ENCODE measurements around the gene EIF2A. TPM values are rescaled to one million over a fixed set of nuclear protein-coding genes. Genes with fewer than 3 reads are reported as not detected.

Gene EIF2A
- total RNA-seq, 1 donor, result 238 TPM

- TF ChIP-seq CTCF (IDR thresholded peaks at IDR 0.05; ENCODE audit: extremely low read depth, low read depth, low read length), result no peak
- DNase-seq (ENCODE audit: insufficient read length, low spot score, missing footprints), result no peak
- H3K36me3 ChIP-seq (ENCODE audit: insufficient read depth, low read length), result no peaks in the 10 kb centered on the region
Observed at GRCh38 chr3:150535204-150535603, 11.4 kb upstream of the EIF2A start.

DNA sequence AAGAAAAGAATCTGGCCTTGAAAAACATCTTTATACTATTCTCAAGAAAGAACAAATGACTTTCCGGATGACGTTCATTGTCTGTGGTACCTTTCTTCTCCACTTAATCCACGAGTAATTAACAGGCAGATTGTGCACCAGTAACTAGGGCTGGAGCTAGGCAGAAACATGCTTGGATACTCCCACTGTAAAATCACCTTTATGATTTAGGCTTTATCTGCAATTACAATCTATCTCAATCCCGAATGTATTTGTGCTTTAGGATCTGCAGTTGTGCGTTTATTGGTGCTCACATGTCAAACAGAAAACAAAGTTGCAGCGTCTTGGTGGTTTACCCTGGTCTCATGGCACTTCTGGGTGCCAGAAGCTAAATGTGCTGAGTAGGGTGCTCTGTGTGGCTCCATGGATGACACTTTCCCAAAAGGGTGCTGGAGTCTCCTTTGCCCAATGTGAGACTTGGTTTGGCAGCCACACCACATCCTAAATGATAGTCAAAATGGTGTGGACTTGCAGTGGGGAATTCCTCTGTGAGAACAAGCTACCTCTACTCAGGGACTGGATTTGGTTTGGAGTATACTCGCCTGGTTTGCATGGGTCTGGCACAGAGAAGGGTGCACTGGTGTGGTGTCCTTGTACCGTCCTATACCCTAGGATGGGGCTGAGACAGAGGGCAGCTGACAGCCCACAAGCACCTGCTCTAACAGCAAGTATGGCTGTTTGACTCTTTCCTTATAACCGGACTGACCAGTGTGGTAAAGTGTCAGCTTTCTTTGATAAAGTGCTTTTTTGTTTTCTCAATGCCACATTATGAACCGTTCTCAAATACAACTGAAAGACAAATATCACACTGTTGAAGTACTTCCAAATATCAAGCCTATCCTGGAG lies 8.0 kb upstream of the EIF2A start:
- H3K4me2 ChIP-seq (ENCODE audit: insufficient read depth, low read length), result no peak overlapping the region
- H3K9me3 ChIP-seq (ENCODE audit: low read depth, low read length), result no peaks in the 10 kb centered on the region
- DNase-seq (ENCODE audit: insufficient read length, low spot score, missing footprints), result no peak
- peaks cover 19% of the 10 kb centered on the region for H3K36me3 ChIP-seq (ENCODE audit: insufficient read depth, low read length)
- no peak overlapping the region for H3K27ac ChIP-seq (ENCODE audit: low read depth, low read length)
- H2AFZ ChIP-seq (ENCODE audit: low read length), result no peak overlapping the region
- no peak overlapping the region for H3K4me3 ChIP-seq (ENCODE audit: insufficient read depth, low read length)
- H4K20me1 ChIP-seq (ENCODE audit: insufficient read depth, low read length), result peaks cover 10% of the 10 kb centered on the region
- H3K27me3 ChIP-seq (ENCODE audit: insufficient read depth, low read length), result no peaks in the 10 kb centered on the region
- peaks cover 3% of the 10 kb centered on the region for H3K4me1 ChIP-seq (ENCODE audit: insufficient read depth, low read length)
- no peak for TF ChIP-seq CTCF (IDR thresholded peaks at IDR 0.05; ENCODE audit: extremely low read depth, low read depth, low read length)
- H3K79me2 ChIP-seq (ENCODE audit: insufficient read depth, low read length), result peaks cover 18% of the 10 kb centered on the region

More at GRCh38 chr3:150535204-150535603, 11.4 kb upstream of the EIF2A start:
- H3K27ac ChIP-seq (ENCODE audit: low read depth, low read length), result no peak overlapping the region
- H3K27me3 ChIP-seq (ENCODE audit: insufficient read depth, low read length), result no peaks in the 10 kb centered on the region
- no peak overlapping the region for H3K4me3 ChIP-seq (ENCODE audit: insufficient read depth, low read length)
- no peaks in the 10 kb centered on the region for H3K4me1 ChIP-seq (ENCODE audit: insufficient read depth, low read length)
- no peaks in the 10 kb centered on the region for H4K20me1 ChIP-seq (ENCODE audit: insufficient read depth, low read length)
- no peaks in the 10 kb centered on the region for H3K79me2 ChIP-seq (ENCODE audit: insufficient read depth, low read length)
- no peaks in the 10 kb centered on the region for H3K9me3 ChIP-seq (ENCODE audit: low read depth, low read length)
- no peak overlapping the region for H2AFZ ChIP-seq (ENCODE audit: low read length)
- H3K4me2 ChIP-seq (ENCODE audit: insufficient read depth, low read length), result no peak overlapping the region

DNA sequence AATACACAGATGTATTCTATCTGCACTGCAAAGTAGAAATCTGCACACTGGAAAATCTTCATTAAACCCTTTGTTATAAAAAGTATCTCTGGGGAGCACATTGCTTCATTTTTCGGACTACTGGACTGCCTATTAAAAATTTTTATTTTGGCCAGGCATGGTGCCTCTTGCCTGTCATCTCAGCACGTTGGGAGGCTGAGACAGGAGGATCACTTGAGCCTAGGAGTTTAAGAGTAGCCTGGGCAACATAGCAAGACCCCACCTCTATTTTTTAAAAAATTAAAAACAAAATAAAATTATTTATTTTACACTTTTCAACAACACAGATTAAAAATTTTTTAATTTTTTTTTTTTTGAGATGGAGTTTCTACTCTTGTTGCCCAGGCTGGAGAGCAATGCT lies 6.3 kb upstream of the EIF2A start:
- no peaks in the 10 kb centered on the region for H3K27me3 ChIP-seq (ENCODE audit: insufficient read depth, low read length)
- H3K4me2 ChIP-seq (ENCODE audit: insufficient read depth, low read length), result no peak overlapping the region
- H3K36me3 ChIP-seq (ENCODE audit: insufficient read depth, low read length), result peaks cover 24% of the 10 kb centered on the region
- H3K79me2 ChIP-seq (ENCODE audit: insufficient read depth, low read length), result peaks cover 35% of the 10 kb centered on the region
- H3K9me3 ChIP-seq (ENCODE audit: low read depth, low read length), result no peaks in the 10 kb centered on the region
- no peak overlapping the region for H3K27ac ChIP-seq (ENCODE audit: low read depth, low read length)
- H2AFZ ChIP-seq (ENCODE audit: low read length), result no peak overlapping the region
- H4K20me1 ChIP-seq (ENCODE audit: insufficient read depth, low read length), result peaks cover 23% of the 10 kb centered on the region
- DNase-seq (ENCODE audit: insufficient read length, low spot score, missing footprints), result no peak
- TF ChIP-seq CTCF (IDR thresholded peaks at IDR 0.05; ENCODE audit: extremely low read depth, low read depth, low read length), result no peak
- H3K4me1 ChIP-seq (ENCODE audit: insufficient read depth, low read length), result peaks cover 17% of the 10 kb centered on the region
- H3K4me3 ChIP-seq (ENCODE audit: insufficient read depth, low read length), result no peak overlapping the region

- no peak overlapping the region for H2AFZ ChIP-seq (ENCODE audit: low read length)
- H4K20me1 ChIP-seq (ENCODE audit: insufficient read depth, low read length), result peaks cover 26% of the 10 kb centered on the region
- H3K4me3 ChIP-seq (ENCODE audit: insufficient read depth, low read length), result no peak overlapping the region
- H3K27me3 ChIP-seq (ENCODE audit: insufficient read depth, low read length), result no peaks in the 10 kb centered on the region
- peaks cover 42% of the 10 kb centered on the region for H3K79me2 ChIP-seq (ENCODE audit: insufficient read depth, low read length)
- no peak overlapping the region for H3K27ac ChIP-seq (ENCODE audit: low read depth, low read length)
- no peaks in the 10 kb centered on the region for H3K9me3 ChIP-seq (ENCODE audit: low read depth, low read length)
- peaks cover 24% of the 10 kb centered on the region for H3K36me3 ChIP-seq (ENCODE audit: insufficient read depth, low read length)
- no peak overlapping the region for H3K4me2 ChIP-seq (ENCODE audit: insufficient read depth, low read length)
- H3K4me1 ChIP-seq (ENCODE audit: insufficient read depth, low read length), result peaks cover 17% of the 10 kb centered on the region
- no peak for DNase-seq (ENCODE audit: insufficient read length, low spot score, missing footprints)
- TF ChIP-seq CTCF (IDR thresholded peaks at IDR 0.05; ENCODE audit: extremely low read depth, low read depth, low read length), result no peak
Observed at GRCh38 chr3:150540991-150541390, 5.6 kb upstream of the EIF2A start.
